NCI-H524 (cell line): ENCODE results near the gene CTSA.
A peak's percentile ranks its signal among the peaks of the same experiment; 100 is the strongest.

ENCODE experiments used
- DNase-seq, 2 experiments: peaks; one replicate each; lab custom pipeline; 2025; lab: John Stamatoyannopoulos, UW

Gene CTSA

DNA sequence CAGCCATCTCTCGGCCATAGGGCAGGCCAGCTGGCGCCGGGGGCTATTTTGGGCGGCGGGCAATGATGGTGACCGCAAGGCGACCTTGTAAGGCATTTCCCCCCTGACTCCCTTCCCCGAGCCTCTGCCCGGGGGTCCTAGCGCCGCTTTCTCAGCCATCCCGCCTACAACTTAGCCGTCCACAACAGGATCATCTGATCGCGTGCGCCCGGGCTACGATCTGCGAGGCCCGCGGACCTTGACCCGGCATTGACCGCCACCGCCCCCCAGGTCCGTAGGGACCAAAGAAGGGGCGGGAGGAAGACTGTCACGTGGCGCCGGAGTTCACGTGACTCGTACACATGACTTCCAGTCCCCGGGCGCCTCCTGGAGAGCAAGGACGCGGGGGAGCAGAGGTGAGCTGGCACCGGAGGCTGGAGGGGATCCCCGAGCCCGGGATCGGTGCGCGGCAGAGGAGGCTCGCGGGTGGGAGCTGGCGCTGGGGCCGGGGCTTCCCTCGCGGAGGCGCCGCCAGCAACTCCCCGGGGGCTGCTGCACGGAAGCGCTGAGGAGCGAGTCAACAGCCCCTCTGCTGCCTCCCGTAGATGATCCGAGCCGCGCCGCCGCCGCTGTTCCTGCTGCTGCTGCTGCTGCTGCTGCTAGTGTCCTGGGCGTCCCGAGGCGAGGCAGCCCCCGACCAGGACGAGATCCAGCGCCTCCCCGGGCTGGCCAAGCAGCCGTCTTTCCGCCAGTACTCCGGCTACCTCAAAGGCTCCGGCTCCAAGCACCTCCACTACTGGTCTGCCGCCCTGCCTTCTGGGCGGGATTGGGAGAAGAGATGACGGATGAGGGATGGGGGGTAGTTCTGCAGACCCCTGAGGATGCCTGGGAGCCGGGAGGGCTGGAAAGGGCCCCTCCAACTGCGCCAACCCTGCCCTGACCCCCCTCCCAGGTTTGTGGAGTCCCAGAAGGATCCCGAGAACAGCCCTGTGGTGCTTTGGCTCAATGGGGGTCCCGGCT is at the start of gene CTSA, which contains the start of gene NEURL2:
Gene CTSA, plus strand, starts transcription at position 351 of the 999 bp plus-strand sequence. Its CDS starts 234 bp downstream, at position 585.
Gene NEURL2, minus strand, starts transcription at position 224 of the 999 bp plus-strand sequence. Its CDS starts 217 bp downstream, at position 7.
- peak; percentile 81 to 84 for DNase-seq

- DNase-seq: no peak
Measured at GRCh38 chr20:45841407-45842129, 49.6 kb upstream of the CTSA start.

GRCh38 chr20:45842169-45842812 is 48.8 kb upstream of the CTSA start:
- no peak for DNase-seq

DNA sequence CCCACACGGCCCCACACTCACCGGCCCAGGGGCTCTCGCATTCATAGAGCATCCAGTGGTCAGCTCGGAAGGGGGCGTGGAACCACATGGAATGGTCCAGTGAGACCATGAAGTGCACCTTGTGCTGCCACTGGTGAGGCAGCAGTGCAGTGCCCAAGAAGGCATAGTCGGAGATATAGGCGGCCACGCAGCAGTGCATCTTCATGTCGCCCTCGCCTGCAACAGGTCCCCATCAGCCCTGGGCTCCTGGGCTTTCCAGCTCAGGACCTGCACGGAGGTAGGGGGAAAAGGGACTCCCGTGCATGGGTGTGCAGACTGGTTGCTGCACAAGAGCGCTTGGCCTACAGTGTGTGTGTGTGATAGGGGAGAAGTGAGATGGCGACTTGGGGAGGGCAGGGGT is 47.6 kb upstream of the CTSA start:
- DNase-seq: no peak

DNA sequence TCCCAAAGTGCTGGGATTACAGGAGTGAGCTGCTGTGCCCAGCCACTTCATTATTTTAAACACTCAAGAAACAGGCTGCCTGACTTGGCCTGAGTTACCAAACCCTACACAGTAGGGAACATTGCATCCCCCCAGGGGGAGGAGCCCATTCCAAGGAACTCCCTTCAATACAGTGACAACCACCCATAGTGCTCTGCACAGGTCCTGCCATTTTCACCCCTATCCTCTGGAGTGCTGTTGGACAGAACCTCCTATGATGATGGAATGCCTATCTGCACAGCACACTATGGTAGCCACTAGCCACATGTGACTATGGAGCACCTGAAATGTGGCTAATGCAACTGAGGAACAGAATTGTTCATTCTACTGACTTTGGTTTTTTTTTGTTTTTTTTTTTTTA is 45.7 kb upstream of the CTSA start:
- DNase-seq: no peak

- no peak for DNase-seq
Measured at GRCh38 chr20:45848421-45848820, 42.7 kb upstream of the CTSA start.

- DNase-seq: no peak
Measured at GRCh38 chr20:45848969-45849582, 42.1 kb upstream of the CTSA start.

DNA sequence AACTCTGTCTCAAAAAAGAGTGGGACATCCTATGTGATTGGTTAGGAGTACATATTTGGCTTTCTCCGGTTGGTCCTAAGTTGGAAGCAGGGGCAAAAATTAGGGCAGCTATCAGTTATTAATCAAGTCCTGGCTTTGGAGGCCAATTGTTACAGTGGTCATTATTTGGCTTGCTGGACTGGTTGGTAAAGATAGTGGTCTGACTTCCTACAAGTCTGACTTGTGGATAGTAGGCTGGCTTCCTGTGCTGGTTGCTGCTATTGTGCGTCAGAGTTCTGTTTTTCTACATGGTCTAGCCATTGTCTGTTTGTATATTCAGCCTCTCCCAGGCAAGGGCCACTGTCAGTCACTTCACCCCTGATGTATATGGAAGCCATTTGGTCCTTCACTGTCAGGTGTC is 40.9 kb upstream of the CTSA start:
- no peak for DNase-seq

DNA sequence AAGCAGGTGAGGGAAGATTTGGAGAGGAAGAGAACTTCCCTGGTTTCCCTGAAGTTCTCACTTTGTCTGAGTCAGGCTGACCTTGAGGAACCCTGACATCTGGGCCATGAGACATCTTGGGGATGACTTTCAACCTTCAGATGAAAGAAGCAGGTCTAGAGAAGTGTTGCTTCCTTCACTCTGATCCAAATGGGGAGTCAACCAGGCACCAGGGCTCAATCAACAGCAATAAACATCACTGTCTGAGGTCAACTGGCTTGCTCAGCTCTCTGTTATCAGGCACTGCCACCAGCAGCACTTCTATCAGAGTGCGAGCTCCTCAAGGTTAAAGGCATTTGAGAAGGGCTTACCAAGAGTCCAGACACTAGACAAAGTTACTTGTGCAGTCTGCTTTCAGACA is 40.2 kb upstream of the CTSA start:
- DNase-seq: no peak

DNA sequence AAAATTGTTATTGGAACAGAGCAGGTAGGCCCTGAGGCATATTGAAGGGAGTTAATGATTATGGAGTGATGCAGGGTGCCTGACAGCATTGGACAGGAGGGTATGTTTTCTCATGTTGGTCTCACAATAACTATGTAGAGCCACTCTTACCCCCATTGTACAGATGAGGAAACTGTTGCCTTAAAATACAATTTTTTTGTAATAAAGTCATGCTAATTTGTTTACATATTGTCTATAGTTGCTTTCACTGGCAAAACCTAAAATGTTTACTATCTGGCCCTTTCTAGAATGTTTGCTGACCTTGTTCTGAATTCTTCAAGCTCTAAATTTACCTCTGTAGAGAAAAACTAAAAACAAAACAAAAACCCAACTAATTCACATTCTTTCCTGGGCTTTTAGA is 39.6 kb upstream of the CTSA start:
- DNase-seq: no peak

DNA sequence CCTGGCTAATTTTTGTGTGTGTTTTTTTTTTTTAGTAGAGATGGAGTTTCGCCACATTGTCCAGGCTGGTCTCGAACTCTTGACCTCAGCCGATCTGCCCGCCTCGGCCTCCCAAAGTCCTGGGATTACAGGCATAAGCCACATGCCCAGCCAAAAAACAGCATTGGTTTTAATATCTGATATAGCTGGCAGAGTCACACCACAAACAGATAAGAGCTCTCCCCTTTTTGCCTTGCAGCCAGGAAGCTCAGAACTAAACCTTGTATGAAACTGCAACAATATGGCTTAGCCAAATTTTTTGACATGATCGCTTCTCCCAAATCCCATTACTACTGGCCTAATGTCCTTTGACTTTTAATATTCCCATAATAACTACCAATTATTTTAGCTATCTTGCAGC is 38.8 kb upstream of the CTSA start:
- no peak for DNase-seq

DNA sequence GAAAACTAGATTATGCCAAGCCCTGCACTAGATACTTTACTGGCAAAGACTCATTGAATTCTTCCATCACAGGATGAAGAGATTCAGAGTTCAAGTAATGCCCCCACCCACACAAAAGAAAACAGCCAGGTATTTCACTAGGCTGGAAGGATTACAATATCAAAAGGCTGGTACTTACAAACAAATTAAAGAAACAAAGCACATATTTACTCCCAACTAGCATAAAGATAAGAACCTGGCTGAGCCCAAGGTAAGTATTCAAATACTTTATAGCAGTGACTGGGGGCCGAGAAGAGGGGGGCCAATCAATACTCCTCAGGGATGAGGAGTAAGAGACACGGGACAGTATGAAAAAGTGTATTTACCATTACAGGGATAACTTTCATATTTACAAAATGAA is 37.7 kb upstream of the CTSA start:
- DNase-seq: no peak

- DNase-seq: peak; percentile 100
Measured at GRCh38 chr20:45857114-45857881, 33.8 kb upstream of the CTSA start, which contains the start of the genes ACOT8 and ZSWIM3. ACOT8 (minus strand) TSS chr20:45857392; CDS start chr20:45857315, 77 bp downstream. ZSWIM3 (plus strand) TSS chr20:45857614; CDS start chr20:45857826, 212 bp downstream.

DNA sequence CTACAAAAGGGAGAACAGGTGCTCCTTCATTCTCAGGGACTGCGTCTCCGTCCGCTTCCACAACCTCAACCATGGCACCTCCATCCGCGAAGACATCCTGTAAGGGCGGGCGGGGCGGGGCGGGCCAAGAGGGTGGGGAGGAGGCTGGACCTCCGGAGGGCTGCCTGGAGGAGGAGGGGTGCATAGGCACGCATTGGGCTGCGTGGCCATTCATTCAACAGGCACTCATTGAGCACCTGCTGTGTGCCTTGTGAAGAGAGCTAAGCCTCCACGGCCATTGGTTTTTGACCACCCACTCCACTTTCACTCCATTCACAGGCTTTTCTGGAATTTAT is 33.3 kb upstream of the CTSA start:
- DNase-seq: no peak

- DNase-seq: no peak
Measured at GRCh38 chr20:45859916-45860315, 31.2 kb upstream of the CTSA start.

GRCh38 chr20:45860560-45861220 is 30.4 kb upstream of the CTSA start:
- DNase-seq: peak in 1 of 2 experiments; percentile 35

- peak in 1 of 2 experiments; percentile 4 for DNase-seq
Measured at GRCh38 chr20:45861221-45862075, 29.7 kb upstream of the CTSA start.

GRCh38 chr20:45863543-45864470 is 27.3 kb upstream of the CTSA start:
- DNase-seq: no peak
